Kidney epithelial cell (primary cell): ENCODE measurements around the gene TRIML1. TPM values are rescaled to one million over a fixed set of nuclear protein-coding genes. Genes with fewer than 3 reads are reported as not detected.
A peak's percentile ranks its signal among the peaks of the same experiment; 100 is the strongest.

Experiments used
- DNase-seq: peaks from one replicate; pipeline ENCODE4 v3.0.0-alpha.2; 2010; ENCODE audit warnings: low read depth
- H3K27me3 ChIP-seq: 2 replicates; pipeline ENCODE4 v1.6.0; 2011; ENCODE audit warnings: low read length; ENCODE audit not compliant: control insufficient read depth, insufficient read depth
- H3K36me3 ChIP-seq: 2 replicates; pipeline ENCODE4 v1.5.1; 2011; ENCODE audit warnings: low read length; ENCODE audit not compliant: control insufficient read depth, insufficient read depth
- H3K4me3 ChIP-seq: 2 replicates; pipeline ENCODE4 v1.5.1; 2011; ENCODE audit warnings: low read depth, mild to moderate bottlenecking, control low read depth, low read length
- total RNA-seq: library from RNA; depleted of rRNA; stranded (reverse); fragments of >200 nt; gene quantifications from 2 replicates; pipeline ENCODE4 v1.2.3, GENCODE V29; 2015
- TF ChIP-seq, protein P1 (sequence below): IDR thresholded peaks from 2 replicates; pipeline ENCODE4 v1.5.1; 2011; ENCODE audit warnings: mild to moderate bottlenecking, moderate library complexity, low read length, control low read depth, inconsistent platforms; ENCODE audit not compliant: insufficient read depth, poor library complexity, severe bottlenecking

TRIML1 gene
- total RNA-seq, 1 donor from 2014 or later = not detected

DNA sequence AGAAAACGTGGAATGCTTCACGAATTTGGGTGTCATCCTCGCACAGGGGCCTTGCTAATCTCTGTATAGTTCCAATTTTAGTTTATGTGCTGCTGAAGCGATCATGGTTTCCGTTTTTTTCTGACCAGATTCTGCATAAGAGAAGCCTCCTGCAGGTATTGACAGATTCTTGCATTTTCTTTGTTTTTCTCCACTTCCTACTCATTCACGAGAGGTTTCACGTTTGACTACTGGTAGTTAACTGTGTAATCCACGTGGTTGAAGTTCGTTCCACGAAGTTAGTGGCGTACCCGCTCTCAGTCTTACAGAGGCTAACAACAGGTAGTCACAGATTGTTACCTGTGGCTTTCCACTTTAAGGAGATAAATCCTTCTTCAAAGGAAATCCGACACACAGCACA is 17.7 kb upstream of the TRIML1 start:
- Histone ChIP-seq H3K4me3 (no peak overlapping the region), H3K27me3 (no peaks in the 10 kb centered on the region), H3K36me3 (no peaks in the 10 kb centered on the region)
- TF ChIP-seq, protein P1, sequence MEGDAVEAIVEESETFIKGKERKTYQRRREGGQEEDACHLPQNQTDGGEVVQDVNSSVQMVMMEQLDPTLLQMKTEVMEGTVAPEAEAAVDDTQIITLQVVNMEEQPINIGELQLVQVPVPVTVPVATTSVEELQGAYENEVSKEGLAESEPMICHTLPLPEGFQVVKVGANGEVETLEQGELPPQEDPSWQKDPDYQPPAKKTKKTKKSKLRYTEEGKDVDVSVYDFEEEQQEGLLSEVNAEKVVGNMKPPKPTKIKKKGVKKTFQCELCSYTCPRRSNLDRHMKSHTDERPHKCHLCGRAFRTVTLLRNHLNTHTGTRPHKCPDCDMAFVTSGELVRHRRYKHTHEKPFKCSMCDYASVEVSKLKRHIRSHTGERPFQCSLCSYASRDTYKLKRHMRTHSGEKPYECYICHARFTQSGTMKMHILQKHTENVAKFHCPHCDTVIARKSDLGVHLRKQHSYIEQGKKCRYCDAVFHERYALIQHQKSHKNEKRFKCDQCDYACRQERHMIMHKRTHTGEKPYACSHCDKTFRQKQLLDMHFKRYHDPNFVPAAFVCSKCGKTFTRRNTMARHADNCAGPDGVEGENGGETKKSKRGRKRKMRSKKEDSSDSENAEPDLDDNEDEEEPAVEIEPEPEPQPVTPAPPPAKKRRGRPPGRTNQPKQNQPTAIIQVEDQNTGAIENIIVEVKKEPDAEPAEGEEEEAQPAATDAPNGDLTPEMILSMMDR = no peak
- DNase-seq = no peak

DNA sequence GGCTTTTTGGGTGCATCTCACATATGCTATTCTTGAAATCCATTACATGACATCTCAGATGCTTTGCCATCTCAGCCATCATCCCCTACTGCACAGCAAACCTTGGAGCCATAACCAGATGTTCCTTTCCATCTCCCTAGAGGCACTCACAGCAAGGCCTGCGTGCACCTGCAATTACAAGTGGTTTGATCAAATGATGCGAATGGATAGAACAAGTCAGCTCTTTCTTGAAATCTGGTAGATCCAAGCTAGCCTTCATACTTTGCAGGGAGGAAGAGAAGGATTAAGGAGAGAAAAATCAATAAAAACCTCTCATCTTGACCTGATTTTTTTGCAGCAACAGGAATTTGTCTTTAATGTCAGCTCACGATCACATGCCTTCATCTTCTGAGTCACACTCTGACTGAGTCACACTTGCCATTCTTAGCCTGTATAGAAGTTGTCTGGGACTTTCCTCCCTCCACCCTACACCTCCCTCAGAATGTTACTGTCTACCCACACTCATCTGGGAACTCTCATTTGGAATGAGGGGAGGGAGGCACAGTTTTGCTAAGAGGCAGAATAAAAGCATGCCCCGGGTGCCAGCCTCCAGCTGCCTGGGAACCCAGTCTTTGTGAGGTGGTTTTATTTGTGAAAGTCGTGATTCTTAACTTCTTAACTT is 11.9 kb upstream of the TRIML1 start:
- Histone ChIP-seq H3K36me3 (no peaks in the 10 kb centered on the region), H3K4me3 (no peak overlapping the region), H3K27me3 (no peaks in the 10 kb centered on the region)
- peak; percentile 87 for DNase-seq
- TF ChIP-seq, protein P1 = no peak

DNA sequence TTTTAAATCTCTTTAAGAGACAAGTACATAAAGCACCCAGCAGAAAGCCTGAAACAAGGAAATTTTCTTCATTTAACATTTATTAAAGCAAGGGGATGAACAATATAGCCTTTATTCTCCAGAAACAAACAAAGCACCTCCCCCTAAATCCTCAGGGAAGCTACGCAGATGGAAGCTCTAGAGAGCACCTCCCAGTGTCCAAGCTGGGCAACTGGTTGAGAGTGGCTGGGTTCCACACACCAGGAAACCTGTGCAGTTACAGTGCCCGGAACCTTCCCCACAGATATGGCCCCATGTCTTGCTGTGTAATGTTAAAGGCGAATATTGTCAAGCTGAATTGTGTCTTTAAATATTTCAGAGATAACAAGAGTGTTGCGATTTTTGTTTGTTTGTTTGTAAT is 8.9 kb upstream of the TRIML1 start:
- no peak for DNase-seq
- no peaks in the 10 kb centered on the region for H3K27me3 ChIP-seq
- H3K4me3 ChIP-seq = no peak overlapping the region
- TF ChIP-seq, protein P1 = no peak
- H3K36me3 ChIP-seq = no peaks in the 10 kb centered on the region

DNA sequence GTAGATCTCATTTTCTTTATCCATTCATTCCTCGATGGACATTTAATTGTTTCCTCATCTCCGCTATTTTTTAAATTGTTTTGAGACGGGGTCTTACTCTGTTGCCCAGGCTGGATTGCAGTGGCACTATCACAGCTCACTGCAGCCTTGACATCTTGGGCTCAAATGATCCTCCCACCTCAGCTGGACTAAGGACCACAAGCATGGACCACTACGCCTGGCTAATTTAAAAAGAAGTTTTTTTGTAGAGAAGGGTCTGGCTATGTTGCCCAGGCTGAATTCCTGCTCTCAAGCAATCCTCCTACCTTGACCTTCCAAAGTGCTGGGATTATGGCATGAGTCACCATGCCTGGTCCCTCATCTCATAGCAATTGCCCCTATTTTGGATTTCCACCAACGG is 7.0 kb upstream of the TRIML1 start:
- H3K36me3 ChIP-seq = no peaks in the 10 kb centered on the region
- TF ChIP-seq, protein P1 = no peak
- no peak for DNase-seq
- no peaks in the 10 kb centered on the region for H3K27me3 ChIP-seq
- H3K4me3 ChIP-seq = no peak overlapping the region

DNA sequence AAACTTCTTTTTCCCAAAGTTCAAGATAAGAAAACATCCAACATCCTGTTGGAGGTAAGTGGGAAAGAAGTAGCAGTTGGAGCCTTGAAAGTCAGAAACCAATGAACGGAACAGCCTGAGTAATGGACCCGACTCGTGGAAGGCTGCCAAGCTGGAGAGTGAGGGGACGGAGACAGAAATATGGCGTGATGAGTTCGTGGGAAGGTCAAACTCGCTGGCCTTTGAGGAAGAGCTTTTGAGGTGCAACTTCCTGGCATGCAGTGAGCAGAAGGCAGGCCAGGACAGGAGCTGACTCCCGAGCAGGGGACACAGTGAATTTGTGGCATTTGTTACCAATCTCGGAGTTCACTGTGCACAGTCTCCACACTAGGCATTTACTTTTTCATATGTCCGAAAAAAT is 1.0 kb upstream of the TRIML1 start:
- Histone ChIP-seq H3K27me3 (no peaks in the 10 kb centered on the region), H3K36me3 (no peaks in the 10 kb centered on the region), H3K4me3 (no peak overlapping the region)
- no peak for DNase-seq
- TF ChIP-seq, protein P1 = no peak

DNA sequence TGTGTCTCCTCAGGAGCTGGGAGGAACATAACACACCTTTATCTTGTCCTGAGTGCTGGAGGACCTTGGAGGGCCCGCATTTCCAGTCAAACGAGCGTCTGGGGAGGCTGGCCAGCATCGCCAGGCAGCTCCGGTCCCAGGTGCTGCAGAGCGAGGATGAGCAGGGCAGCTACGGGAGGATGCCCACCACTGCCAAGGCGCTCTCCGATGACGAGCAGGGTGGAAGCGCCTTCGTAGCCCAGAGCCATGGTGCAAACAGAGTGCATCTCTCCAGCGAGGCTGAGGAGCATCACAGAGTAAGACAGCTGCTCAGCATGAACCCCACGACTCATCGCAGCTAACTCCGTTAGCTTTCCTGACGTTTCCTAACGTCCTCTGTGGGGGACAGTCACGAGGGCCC is 430 bp downstream of the TRIML1 start:
- Histone ChIP-seq H3K27me3 (no peaks in the 10 kb centered on the region), H3K36me3 (no peaks in the 10 kb centered on the region), H3K4me3 (no peak overlapping the region)
- TF ChIP-seq, protein P1 = no peak
- no peak for DNase-seq
